SU-DHL-6 (cell line): ENCODE measurements around the gene POLRMT.

Experiments
- H2AFZ ChIP-seq: fragments of 200-600 bp; sonication (generic); 2 replicates; pipeline ENCODE4 v1.6.1; 2014; ENCODE audit warnings: low read depth, mild to moderate bottlenecking, moderate library complexity, mixed read lengths, antibody characterized with exemption, low read length; ENCODE audit not compliant: severe bottlenecking
- H3F3A ChIP-seq: fragments of 200-600 bp; shearing (Covaris generic); 2 replicates; pipeline ENCODE4 v1.6.0; 2016; ENCODE audit warnings: antibody characterized with exemption, mild to moderate bottlenecking; ENCODE audit not compliant: insufficient read depth
- H3K27ac ChIP-seq: fragments of 200-600 bp; sonication (generic); 2 replicates; pipeline ENCODE4 v1.5.1; 2016; ENCODE audit warnings: low read depth, mild to moderate bottlenecking, low read length, moderate library complexity, mixed read lengths
- H3K27me3 ChIP-seq: fragments of 200-600 bp; sonication (generic), shearing (Covaris generic); 2 replicates; pipeline ENCODE4 v1.6.0; 2014; ENCODE audit warnings: mild to moderate bottlenecking, low read length
- H3K36me3 ChIP-seq: fragments of 200-600 bp; sonication (generic); 2 replicates; pipeline ENCODE4 v1.6.1; 2014; ENCODE audit warnings: mild to moderate bottlenecking, low read length, mixed read lengths
- H3K4me2 ChIP-seq: fragments of 300-600, 200-600 bp; shearing (Covaris generic), sonication (generic); 2 replicates; pipeline ENCODE4 v1.6.0; 2014; ENCODE audit warnings: low read length, low read depth, mild to moderate bottlenecking; ENCODE audit not compliant: poor library complexity, severe bottlenecking
- H3K4me3 ChIP-seq: fragments of 200-600 bp; sonication (generic); 2 replicates; pipeline ENCODE4 v1.5.1; 2014; ENCODE audit warnings: antibody characterized with exemption, low read length, mild to moderate bottlenecking, mixed read lengths; ENCODE audit not compliant: insufficient read depth, poor library complexity, severe bottlenecking
- H3K79me2 ChIP-seq: fragments of 200-600 bp; sonication (generic); 2 replicates; pipeline ENCODE4 v1.6.1; 2014; ENCODE audit warnings: mild to moderate bottlenecking, low read length, moderate library complexity; ENCODE audit not compliant: insufficient read depth
- H3K9ac ChIP-seq: fragments of 200-600 bp; sonication (generic); 2 replicates; pipeline ENCODE4 v1.7.0; 2014; ENCODE audit warnings: mild to moderate bottlenecking, low read length
- H3K9me2 ChIP-seq: fragments of 200-600 bp; sonication (generic); replicated peaks from 2 replicates; pipeline ENCODE4 v1.6.1; 2014; ENCODE audit warnings: low read length; ENCODE audit not compliant: insufficient read depth
- H3K9me3 ChIP-seq: fragments of 200-600 bp; sonication (generic); 2 replicates; pipeline ENCODE4 v1.6.1; 2014; ENCODE audit warnings: low read length, mixed read lengths; ENCODE audit not compliant: insufficient read depth
- H4K20me1 ChIP-seq: fragments of 200-600 bp; sonication (generic); 2 replicates; pipeline ENCODE4 v1.6.1; 2014; ENCODE audit warnings: low read depth, mild to moderate bottlenecking, antibody characterized with exemption, low read length, moderate library complexity, mixed read lengths
- EZH2phosphoT487 ChIP-seq: fragments of 200-600 bp; sonication (generic), shearing (Covaris generic); conservative IDR thresholded peaks from 2 replicates; pipeline ENCODE4 v1.6.1; 2018; ENCODE audit warnings: mild to moderate bottlenecking, antibody characterized with exemption, low read length, moderate library complexity, mixed read lengths
- TF ChIP-seq, protein P1 (sequence below): fragments of 200-600 bp; sonication (generic); IDR thresholded peaks from one replicate; pipeline ENCODE4 v1.5.1; 2017; ENCODE audit warnings: antibody characterized with exemption, mild to moderate bottlenecking, low read length, moderate library complexity; ENCODE audit not compliant: insufficient read depth, poor library complexity, severe bottlenecking

POLRMT gene

GRCh38 chr19:597406-598315 lies 35.7 kb downstream of the POLRMT start:
- H3K4me2 ChIP-seq, result no peak overlapping the region
- TF ChIP-seq EZH2phosphoT487, result no peak
- TF ChIP-seq, protein P1, sequence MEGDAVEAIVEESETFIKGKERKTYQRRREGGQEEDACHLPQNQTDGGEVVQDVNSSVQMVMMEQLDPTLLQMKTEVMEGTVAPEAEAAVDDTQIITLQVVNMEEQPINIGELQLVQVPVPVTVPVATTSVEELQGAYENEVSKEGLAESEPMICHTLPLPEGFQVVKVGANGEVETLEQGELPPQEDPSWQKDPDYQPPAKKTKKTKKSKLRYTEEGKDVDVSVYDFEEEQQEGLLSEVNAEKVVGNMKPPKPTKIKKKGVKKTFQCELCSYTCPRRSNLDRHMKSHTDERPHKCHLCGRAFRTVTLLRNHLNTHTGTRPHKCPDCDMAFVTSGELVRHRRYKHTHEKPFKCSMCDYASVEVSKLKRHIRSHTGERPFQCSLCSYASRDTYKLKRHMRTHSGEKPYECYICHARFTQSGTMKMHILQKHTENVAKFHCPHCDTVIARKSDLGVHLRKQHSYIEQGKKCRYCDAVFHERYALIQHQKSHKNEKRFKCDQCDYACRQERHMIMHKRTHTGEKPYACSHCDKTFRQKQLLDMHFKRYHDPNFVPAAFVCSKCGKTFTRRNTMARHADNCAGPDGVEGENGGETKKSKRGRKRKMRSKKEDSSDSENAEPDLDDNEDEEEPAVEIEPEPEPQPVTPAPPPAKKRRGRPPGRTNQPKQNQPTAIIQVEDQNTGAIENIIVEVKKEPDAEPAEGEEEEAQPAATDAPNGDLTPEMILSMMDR, result no peak
- no peaks in the 10 kb centered on the region for H3F3A ChIP-seq
- H3K27ac ChIP-seq, result no peak overlapping the region
- H4K20me1 ChIP-seq, result no peaks in the 10 kb centered on the region
- no peaks in the 10 kb centered on the region for H3K9me3 ChIP-seq
- H3K36me3 ChIP-seq, result no peaks in the 10 kb centered on the region
- H3K9me2 ChIP-seq, result no peaks in the 10 kb centered on the region
- no peaks in the 10 kb centered on the region for H3K79me2 ChIP-seq
- no peak overlapping the region for H3K4me3 ChIP-seq
- H3K9ac ChIP-seq, result no peak overlapping the region
- H2AFZ ChIP-seq, result no peak overlapping the region
- no peaks in the 10 kb centered on the region for H3K27me3 ChIP-seq

GRCh38 chr19:596263-596655 lies 37.1 kb downstream of the POLRMT start:
- H3K27me3 ChIP-seq, result no peaks in the 10 kb centered on the region
- H3K4me2 ChIP-seq, result no peak overlapping the region
- H2AFZ ChIP-seq, result no peak overlapping the region
- H3K9me3 ChIP-seq, result no peaks in the 10 kb centered on the region
- H3K36me3 ChIP-seq, result no peaks in the 10 kb centered on the region
- no peaks in the 10 kb centered on the region for H3K79me2 ChIP-seq
- no peak overlapping the region for H3K27ac ChIP-seq
- H4K20me1 ChIP-seq, result no peaks in the 10 kb centered on the region
- TF ChIP-seq, protein P1, result no peak
- TF ChIP-seq EZH2phosphoT487, result no peak
- H3K4me3 ChIP-seq, result no peak overlapping the region
- H3K9me2 ChIP-seq, result no peaks in the 10 kb centered on the region
- H3K9ac ChIP-seq, result no peak overlapping the region
- no peaks in the 10 kb centered on the region for H3F3A ChIP-seq

GRCh38 chr19:595326-596262 lies 37.7 kb downstream of the POLRMT start:
- TF ChIP-seq, protein P1, result no peak
- TF ChIP-seq EZH2phosphoT487, result no peak

More at GRCh38 chr19:595326-596262, 37.7 kb downstream of the POLRMT start:
- H4K20me1 ChIP-seq, result no peaks in the 10 kb centered on the region
- H3K9me3 ChIP-seq, result no peaks in the 10 kb centered on the region
- H3K4me3 ChIP-seq, result no peak overlapping the region
- H3K79me2 ChIP-seq, result no peaks in the 10 kb centered on the region
- no peak overlapping the region for H3K4me2 ChIP-seq
- H3K36me3 ChIP-seq, result no peaks in the 10 kb centered on the region
- H3K9me2 ChIP-seq, result no peaks in the 10 kb centered on the region
- H3K27ac ChIP-seq, result no peak overlapping the region
- H3K27me3 ChIP-seq, result no peaks in the 10 kb centered on the region
- no peak overlapping the region for H3K9ac ChIP-seq
- no peak overlapping the region for H2AFZ ChIP-seq
- no peaks in the 10 kb centered on the region for H3F3A ChIP-seq
